ENCODE measurements around the gene ACSL4. TPM values are rescaled to one million over a fixed set of nuclear protein-coding genes. Genes with fewer than 3 reads are reported as not detected.

The ACSL4 gene
- total RNA-seq, 1 experiment from 2014 or later: 72.4 TPM

GRCh38 chrX:109714340-109714958 lies 18.6 kb downstream of the ACSL4 start:
- no peaks in the 10 kb centered on the region for H3K9me3 ChIP-seq (replicated peaks)
- DNase-seq (ENCODE audit: low read depth in 1 of 2, low spot score in 2 of 2): peak; percentile 40 to 55
- H3K27me3 ChIP-seq (replicated peaks): no peaks in the 10 kb centered on the region
- H3K4me1 ChIP-seq (replicated peaks): peaks cover 19% of the 10 kb centered on the region
- peaks cover 3% of the 10 kb centered on the region; the same call in 1 of the 2 replicates for H3K36me3 ChIP-seq
- no peak overlapping the region for H3K4me3 ChIP-seq
- peak overlapping the region; percentile 73 for H3K27ac ChIP-seq

GRCh38 chrX:109710181-109710580 lies 22.9 kb downstream of the ACSL4 start:
- DNase-seq (ENCODE audit: low read depth in 1 of 2, low spot score in 2 of 2): no peak

GRCh38 chrX:109709129-109709631 lies 23.9 kb downstream of the ACSL4 start:
- H3K27me3 ChIP-seq (replicated peaks): no peaks in the 10 kb centered on the region
- peaks cover 3% of the 10 kb centered on the region; the same call in 1 of the 2 replicates for H3K36me3 ChIP-seq
- H3K4me3 ChIP-seq: no peak overlapping the region
- H3K9me3 ChIP-seq (replicated peaks): no peaks in the 10 kb centered on the region
- peaks cover 11% of the 10 kb centered on the region for H3K4me1 ChIP-seq (replicated peaks)
- no peak overlapping the region for H3K27ac ChIP-seq
- DNase-seq (ENCODE audit: low read depth in 1 of 2, low spot score in 2 of 2): no peak

More at GRCh38 chrX:109710181-109710580, 22.9 kb downstream of the ACSL4 start:
- H3K4me1 ChIP-seq (replicated peaks): peaks cover 19% of the 10 kb centered on the region
- no peak overlapping the region for H3K27ac ChIP-seq
- H3K4me3 ChIP-seq: no peak overlapping the region
- peaks cover 3% of the 10 kb centered on the region; the same call in 1 of the 2 replicates for H3K36me3 ChIP-seq
- H3K27me3 ChIP-seq (replicated peaks): no peaks in the 10 kb centered on the region
- no peaks in the 10 kb centered on the region for H3K9me3 ChIP-seq (replicated peaks)

GRCh38 chrX:109707720-109708119 lies 25.3 kb downstream of the ACSL4 start:
- H3K9me3 ChIP-seq (replicated peaks): no peaks in the 10 kb centered on the region
- H3K36me3 ChIP-seq: no peaks in the 10 kb centered on the region
- H3K4me1 ChIP-seq (replicated peaks): no peaks in the 10 kb centered on the region; the same call in 1 of the 2 replicates
- H3K27ac ChIP-seq: no peak overlapping the region
- DNase-seq (ENCODE audit: low read depth in 1 of 2, low spot score in 2 of 2): no peak
- H3K27me3 ChIP-seq (replicated peaks): no peaks in the 10 kb centered on the region
- no peak overlapping the region for H3K4me3 ChIP-seq

- Histone ChIP-seq H3K4me3 (no peak overlapping the region), H3K27ac (no peak overlapping the region), H3K36me3 (no peaks in the 10 kb centered on the region), H3K27me3 (replicated peaks) (no peaks in the 10 kb centered on the region), H3K4me1 (replicated peaks) (no peaks in the 10 kb centered on the region; the same call in 1 of the 2 replicates), H3K9me3 (replicated peaks) (no peaks in the 10 kb centered on the region)
- no peak for DNase-seq (ENCODE audit: low read depth in 1 of 2, low spot score in 2 of 2)
These were observed 25.7 kb downstream of the ACSL4 start for GRCh38 chrX:109707319-109707718.

- Histone ChIP-seq H3K27ac (no peak overlapping the region), H3K4me3 (no peak overlapping the region), H3K4me1 (replicated peaks) (no peaks in the 10 kb centered on the region; the same call in 1 of the 2 replicates), H3K27me3 (replicated peaks) (no peaks in the 10 kb centered on the region), H3K9me3 (replicated peaks) (no peaks in the 10 kb centered on the region), H3K36me3 (no peaks in the 10 kb centered on the region)
- DNase-seq (ENCODE audit: low read depth in 1 of 2, low spot score in 2 of 2): no peak
These were observed 28.5 kb downstream of the ACSL4 start for GRCh38 chrX:109704563-109704962.

DNA sequence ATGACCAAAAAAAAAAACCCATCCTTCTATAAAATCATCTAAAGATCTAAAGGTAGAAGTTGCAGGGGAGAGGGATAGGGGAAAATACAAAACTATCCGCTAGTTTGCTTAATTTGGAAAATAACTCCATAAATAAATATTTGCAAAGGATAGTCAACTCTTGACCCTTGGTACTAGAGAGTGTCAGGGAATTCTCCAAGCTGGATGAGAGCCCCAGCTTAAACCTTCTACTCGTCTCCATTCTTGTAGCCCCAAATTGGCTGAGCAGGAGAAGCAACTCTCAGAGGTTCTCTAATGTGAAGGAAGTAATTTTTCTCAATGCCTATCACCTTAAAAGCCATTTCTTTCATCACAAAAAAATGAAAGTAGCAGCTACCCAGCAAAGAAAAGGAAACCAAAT lies 35.2 kb downstream of the ACSL4 start:
- Histone ChIP-seq H3K4me1 (replicated peaks) (no peaks in the 10 kb centered on the region), H3K27me3 (replicated peaks) (no peaks in the 10 kb centered on the region), H3K9me3 (replicated peaks) (no peaks in the 10 kb centered on the region), H3K27ac (no peak overlapping the region), H3K4me3 (no peak overlapping the region), H3K36me3 (no peaks in the 10 kb centered on the region)
- DNase-seq (ENCODE audit: low read depth in 1 of 2, low spot score in 2 of 2): no peak

DNA sequence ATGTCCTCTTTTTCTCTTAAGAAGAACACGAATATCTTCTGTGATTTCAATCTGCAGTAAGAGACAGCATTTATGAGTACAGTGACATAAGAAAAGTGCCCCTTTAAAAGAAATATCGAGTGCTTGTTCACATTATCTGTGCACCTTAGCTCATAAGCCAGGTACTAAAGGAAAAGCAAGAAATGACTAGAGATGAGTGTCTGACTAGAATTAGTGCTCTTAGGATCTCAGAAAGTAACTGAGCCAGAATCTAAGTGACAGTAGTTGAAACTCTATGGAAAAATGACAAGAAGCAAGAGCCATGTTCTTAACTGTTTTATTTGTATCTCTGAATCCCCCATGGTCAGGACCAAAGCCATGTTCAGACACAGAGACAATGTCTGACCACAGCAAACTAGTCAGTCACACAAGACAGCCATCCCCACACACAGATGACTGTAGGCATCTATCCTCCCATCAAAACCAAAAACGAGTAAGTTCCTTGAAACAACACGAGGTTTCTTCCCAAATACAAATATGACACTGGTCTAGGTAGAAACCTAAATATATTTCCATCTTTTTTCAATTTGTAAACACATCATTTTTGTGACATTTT lies 36.8 kb downstream of the ACSL4 start:
- no peaks in the 10 kb centered on the region for H3K27me3 ChIP-seq (replicated peaks)
- H3K4me1 ChIP-seq (replicated peaks): no peaks in the 10 kb centered on the region
- H3K4me3 ChIP-seq: no peak overlapping the region
- no peaks in the 10 kb centered on the region for H3K9me3 ChIP-seq (replicated peaks)
- DNase-seq (ENCODE audit: low read depth in 1 of 2, low spot score in 2 of 2): no peak
- H3K36me3 ChIP-seq: no peaks in the 10 kb centered on the region
- H3K27ac ChIP-seq: no peak overlapping the region

- no peak for DNase-seq (ENCODE audit: low read depth in 1 of 2, low spot score in 2 of 2)
- Histone ChIP-seq H3K27me3 (replicated peaks) (no peaks in the 10 kb centered on the region), H3K4me3 (no peak overlapping the region), H3K4me1 (replicated peaks) (no peaks in the 10 kb centered on the region), H3K27ac (no peak overlapping the region), H3K9me3 (replicated peaks) (no peaks in the 10 kb centered on the region), H3K36me3 (no peaks in the 10 kb centered on the region)
These were observed 37.4 kb downstream of the ACSL4 start for GRCh38 chrX:109695637-109696036.

GRCh38 chrX:109691752-109692151 lies 41.3 kb downstream of the ACSL4 start:
- Histone ChIP-seq H3K9me3 (replicated peaks) (no peaks in the 10 kb centered on the region), H3K4me3 (no peak overlapping the region), H3K27ac (no peak overlapping the region), H3K36me3 (no peaks in the 10 kb centered on the region), H3K4me1 (replicated peaks) (no peaks in the 10 kb centered on the region), H3K27me3 (replicated peaks) (no peaks in the 10 kb centered on the region)
- no peak for DNase-seq (ENCODE audit: low read depth in 1 of 2, low spot score in 2 of 2)

GRCh38 chrX:109691277-109691676 lies 41.8 kb downstream of the ACSL4 start:
- no peak overlapping the region for H3K27ac ChIP-seq
- no peaks in the 10 kb centered on the region for H3K27me3 ChIP-seq (replicated peaks)
- H3K36me3 ChIP-seq: no peaks in the 10 kb centered on the region
- DNase-seq (ENCODE audit: low read depth in 1 of 2, low spot score in 2 of 2): no peak
- H3K4me3 ChIP-seq: no peak overlapping the region
- H3K9me3 ChIP-seq (replicated peaks): no peaks in the 10 kb centered on the region
- H3K4me1 ChIP-seq (replicated peaks): no peaks in the 10 kb centered on the region

GRCh38 chrX:109687903-109688302 lies 45.2 kb downstream of the ACSL4 start:
- H3K27ac ChIP-seq: no peak overlapping the region
- no peak overlapping the region for H3K4me3 ChIP-seq
- H3K4me1 ChIP-seq (replicated peaks): no peaks in the 10 kb centered on the region
- no peak for DNase-seq (ENCODE audit: low read depth in 1 of 2, low spot score in 2 of 2)
- H3K9me3 ChIP-seq (replicated peaks): no peaks in the 10 kb centered on the region
- no peaks in the 10 kb centered on the region for H3K36me3 ChIP-seq
- no peaks in the 10 kb centered on the region for H3K27me3 ChIP-seq (replicated peaks)

DNA sequence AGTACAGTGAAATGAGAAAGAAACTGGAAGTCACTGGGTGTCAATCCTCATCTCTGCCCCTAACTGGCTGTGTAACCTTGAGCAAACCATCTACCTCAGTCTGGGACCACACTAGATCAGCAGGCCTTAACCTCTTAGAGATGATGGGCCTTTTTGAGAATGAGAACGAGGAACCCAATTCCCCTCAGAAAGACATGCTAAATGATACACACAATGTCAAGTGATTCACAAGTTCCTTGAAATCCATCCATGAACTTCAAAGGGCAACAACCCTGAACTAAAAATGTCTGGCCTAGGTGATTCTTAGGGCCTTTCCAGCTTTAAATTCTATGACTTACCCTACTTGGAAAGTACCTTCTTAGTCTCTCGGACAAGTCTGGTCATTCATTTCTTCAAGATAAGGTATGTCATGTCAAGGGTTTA lies 47.4 kb downstream of the ACSL4 start:
- H3K9me3 ChIP-seq (replicated peaks): no peaks in the 10 kb centered on the region
- no peaks in the 10 kb centered on the region for H3K27me3 ChIP-seq (replicated peaks)
- no peaks in the 10 kb centered on the region for H3K4me1 ChIP-seq (replicated peaks)
- no peak for DNase-seq (ENCODE audit: low read depth in 1 of 2, low spot score in 2 of 2)
- H3K27ac ChIP-seq: no peak overlapping the region
- no peaks in the 10 kb centered on the region for H3K36me3 ChIP-seq
- no peak overlapping the region for H3K4me3 ChIP-seq

- Histone ChIP-seq H3K9me3 (replicated peaks) (no peaks in the 10 kb centered on the region), H3K4me3 (no peak overlapping the region), H3K4me1 (replicated peaks) (no peaks in the 10 kb centered on the region), H3K27ac (no peak overlapping the region), H3K27me3 (replicated peaks) (no peaks in the 10 kb centered on the region), H3K36me3 (0 out of 2 replicates have a peak, but pooled peaks cover 5% of the 10 kb centered on the region)
- DNase-seq (ENCODE audit: low read depth in 1 of 2, low spot score in 2 of 2): no peak
These were observed 48.9 kb downstream of the ACSL4 start for GRCh38 chrX:109684136-109684535.
